AG20443 (cell line): ENCODE results near the gene CASP8AP2.
"Not testable (repeated sequence)": the region's sequence is repeated elsewhere in the genome, so short reads cannot be mapped to it uniquely, and the experiment has no call there.

Experiments used
- DNase-seq: peaks from one replicate; pipeline ENCODE4 v3.0.0; 2012; ENCODE audit warnings: low spot score, mixed read lengths

The CASP8AP2 gene

GRCh38 chr6:89887452-89888137 is 57.9 kb downstream of the CASP8AP2 start:
- DNase-seq = peak; percentile 33

GRCh38 chr6:89888138-89888514 is 58.4 kb downstream of the CASP8AP2 start:
- DNase-seq = no peak

- DNase-seq = no peak
These were observed 59.2 kb downstream of the CASP8AP2 start for GRCh38 chr6:89888871-89889270.

GRCh38 chr6:89890845-89891528 is 61.3 kb downstream of the CASP8AP2 start:
- DNase-seq = not testable (repeated sequence)

- DNase-seq = not testable (repeated sequence)
These were observed 62.9 kb downstream of the CASP8AP2 start for GRCh38 chr6:89892577-89892976.

- DNase-seq = no peak
These were observed 64.5 kb downstream of the CASP8AP2 start, which contains the start of gene GJA10 for GRCh38 chr6:89894169-89894568. Gene GJA10 (plus strand): TSS chr6:89894469. CDS start chr6:89894469, 0 bp downstream.

- peak; percentile 71 for DNase-seq
These were observed 65.7 kb downstream of the CASP8AP2 start for GRCh38 chr6:89895276-89895874.

GRCh38 chr6:89910001-89910901 is 80.6 kb downstream of the CASP8AP2 start:
- not testable (repeated sequence) for DNase-seq

- DNase-seq = no peak
These were observed 81.2 kb downstream of the CASP8AP2 start for GRCh38 chr6:89910902-89911240.

GRCh38 chr6:89916136-89916920 is 86.6 kb downstream of the CASP8AP2 start:
- no peak for DNase-seq

- DNase-seq = no peak
These were observed 87.5 kb downstream of the CASP8AP2 start for GRCh38 chr6:89917216-89917615.

- no peak for DNase-seq
These were observed 88.2 kb downstream of the CASP8AP2 start for GRCh38 chr6:89917801-89918366.
